ENCODE results near the gene LRFN5.

- TF ChIP-seq EZH2 (IDR thresholded peaks at IDR 0.05; ENCODE audit: low read depth, unreplicated experiment) (no peak), CTCF (conservative IDR thresholded peaks at IDR 0.05; ENCODE audit: low read depth in 2 of 2) (no peak), POLR2AphosphoS5 (IDR thresholded peaks at IDR 0.05; ENCODE audit: low read depth) (no peak), EZH2phosphoT487 (IDR thresholded peaks at IDR 0.05; ENCODE audit: unreplicated experiment) (no peak), CREB1 (CRISPR knock-in tag; IDR thresholded peaks at IDR 0.05; ENCODE audit: low read depth) (no peak), ZNF462 (CRISPR knock-in tag; IDR thresholded peaks at IDR 0.05) (no peak), REST (IDR thresholded peaks at IDR 0.05; ENCODE audit: unreplicated experiment) (no peak), STAT1 (IDR thresholded peaks at IDR 0.05; ENCODE audit: unreplicated experiment) (no peak), JUNB (IDR thresholded peaks at IDR 0.05; ENCODE audit: unreplicated experiment) (no peak), NANOG (IDR thresholded peaks at IDR 0.05; ENCODE audit: borderline replicate concordance) (no peak), ZNF331 (CRISPR knock-in tag; IDR thresholded peaks at IDR 0.05; ENCODE audit: low read depth) (no peak), ETS1 (IDR thresholded peaks at IDR 0.05) (no peak)
Measured at GRCh38 chr14:41597647-41598046, 9.0 kb upstream of the LRFN5 start.

Measured in GM23338 (cell line).